ENCODE measurements around the gene LINC00237. TPM values are rescaled to one million over a fixed set of nuclear protein-coding genes. Genes with fewer than 3 reads are reported as not detected.

The LINC00237 gene
- total and polyA plus RNA-seq, 2 of the 8 experiments (the other 6 are each of a cell fraction or from before 2014, with no cell fraction given) = 0.28 to 1.4 TPM

- Histone ChIP-seq H2BK15ac (ENCODE audit: low read length) (no peak overlapping the region), H3K23ac (ENCODE audit: insufficient read length) (no peak overlapping the region), H3K36me3 (ENCODE audit: control insufficient read depth in 2 of 4, insufficient read depth in 4 of 4, low read length in 3 of 4) (no peaks in the 10 kb centered on the region), H2BK120ac (replicated peaks; ENCODE audit: low read depth, low read length) (no peak overlapping the region), H3K23me2 (ENCODE audit: low read depth, low read length) (no peaks in the 10 kb centered on the region), H2AFZ (ENCODE audit: low read length) (no peak overlapping the region), H3K9me3 (ENCODE audit: insufficient read depth in 2 of 2, low read depth in 1 of 2, low read length in 1 of 2) (no peaks in the 10 kb centered on the region), H3K14ac (ENCODE audit: insufficient read length) (no peak overlapping the region), H3K79me1 (ENCODE audit: low read depth, low read length) (no peaks in the 10 kb centered on the region), H4K8ac (ENCODE audit: extremely low read depth, insufficient read depth, low read length) (no peak overlapping the region), H3K4me2 (ENCODE audit: insufficient read depth in 1 of 2, low read depth in 2 of 2, low read length in 2 of 2) (peak overlapping the region; percentile 34 to 52), H2BK20ac (ENCODE audit: low read length) (no peak overlapping the region; the same call in 1 of the 2 replicates), H2AK5ac (ENCODE audit: low read depth, low read length) (no peak overlapping the region), H4K20me1 (replicated peaks in 1 of 2; ENCODE audit: control insufficient read depth in 1 of 2, insufficient read depth in 2 of 2, low read length in 2 of 2) (no peaks in the 10 kb centered on the region), H3K27ac (ENCODE audit: low read depth, low read length) (no peak overlapping the region), H3K27me3 (replicated peaks in 1 of 4; ENCODE audit: control insufficient read depth in 3 of 4, extremely low read depth in 1 of 4, insufficient read depth in 3 of 4, low read length in 3 of 4) (no peaks in the 10 kb centered on the region), H3K56ac (replicated peaks; ENCODE audit: insufficient read length, low read depth, low read length) (no peak overlapping the region), H2BK5ac (ENCODE audit: low read depth, low read length) (no peak overlapping the region; the same call in 1 of the 2 replicates), H3K4me1 (replicated peaks in 1 of 4; ENCODE audit: control insufficient read depth in 3 of 4, insufficient read depth in 4 of 4, low read length in 3 of 4) (peaks cover 3 to 25% (median 17%) of the 10 kb centered on the region in 4 experiments; a peak in 6 of 7 replicates), H3K9ac (replicated peaks in 1 of 4; ENCODE audit: extremely low read depth in 1 of 4, low read depth in 3 of 4, low read length in 3 of 4) (no peak overlapping the region), H2BK12ac (ENCODE audit: low read depth, low read length) (peak overlapping the region; percentile 81; the same call in 1 of the 2 replicates), H3K4me3 (ENCODE audit: extremely low read depth in 1 of 4, insufficient read depth in 2 of 4, low read depth in 3 of 4, low read length in 4 of 4) (peak overlapping the region in 1 of 4 experiments; percentile 28; a peak in 1 of 8 replicates), H3K4ac (replicated peaks; ENCODE audit: insufficient read length, low read depth, low read length) (peak overlapping the region; percentile 30), H3K79me2 (ENCODE audit: control insufficient read depth in 1 of 2, insufficient read depth in 2 of 2, low read length in 2 of 2) (no peaks in the 10 kb centered on the region), H4K5ac (ENCODE audit: insufficient read length, low read depth, low read length) (no peak overlapping the region), H3K18ac (ENCODE audit: extremely low read depth, low read length) (peak overlapping the region; percentile 52; the same call in 1 of the 2 replicates), H4K91ac (replicated peaks; ENCODE audit: insufficient read length, low read length) (no peak overlapping the region)
- CTCF ChIA-PET (ENCODE audit: partially characterized antibody) = interaction anchor here (0.9 to 1.5 kb wide), 6 partner anchors 11 to 414 kb away, joined by 3 to 5 read pairs (median 4); no protein-coding TSS in a partner anchor
- POLR2A ChIA-PET (ENCODE audit: partially characterized antibody) = interaction anchor here (2.5 kb wide), 1 partner anchor 10 kb away, joined by 13 read pairs; no protein-coding TSS in a partner anchor
- FAIRE-seq = no peak
- no peak for DNase-seq (ENCODE audit: low read depth in 1 of 2, low spot score in 2 of 2)
- WGBS, 2 experiments (ENCODE audit: extremely low coverage in 1 of 2, insufficient coverage in 1 of 2, insufficient read length in 1 of 2, insufficient replicate concordance in 2 of 2, low coverage in 1 of 2, low lambda C conversion rate in 2 of 2, missing lambda C conversion rate in 1 of 2) = 89% methylated on average over 11 of the region's 11 CpGs; no CpG with 5 or more reads in 1 of the 2 experiments
- TF ChIP-seq MAX (IDR thresholded peaks at IDR 0.05) (no peak), GTF2F1 (IDR thresholded peaks at IDR 0.05; ENCODE audit: borderline replicate concordance, low read depth, low read length) (no peak), TBP (IDR thresholded peaks at IDR 0.05; ENCODE audit: low read depth, low read length) (no peak), TCF12 (IDR thresholded peaks at IDR 0.05; ENCODE audit: low read depth, low read length) (no peak), BRCA1 (IDR thresholded peaks at IDR 0.05; ENCODE audit: low read depth, low read length) (no peak), SUZ12 (IDR thresholded peaks at IDR 0.05; ENCODE audit: low read length) (no peak), CHD2 (IDR thresholded peaks at IDR 0.05; ENCODE audit: low read length) (no peak), TAF7 (optimal IDR thresholded peaks at IDR 0.05; ENCODE audit: borderline replicate concordance, low read depth, low read length) (no peak), HDAC2 (IDR thresholded peaks at IDR 0.05; ENCODE audit: borderline replicate concordance in 1 of 2, low read depth in 2 of 2, low read length in 2 of 2) (no peak), FOSL1 (IDR thresholded peaks at IDR 0.05; ENCODE audit: insufficient read depth, low read depth, low read length) (no peak)
- TF ChIP-seq, protein P1, sequence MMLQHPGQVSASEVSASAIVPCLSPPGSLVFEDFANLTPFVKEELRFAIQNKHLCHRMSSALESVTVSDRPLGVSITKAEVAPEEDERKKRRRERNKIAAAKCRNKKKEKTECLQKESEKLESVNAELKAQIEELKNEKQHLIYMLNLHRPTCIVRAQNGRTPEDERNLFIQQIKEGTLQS (IDR thresholded peaks at IDR 0.05; ENCODE audit: insufficient read depth, low read depth, low read length) = no peak
Measured at GRCh38 chr20:21090721-21091120, 15.4 kb downstream of the LINC00237 start.
